ENCODE measurements around the gene SMCHD1. TPM values are rescaled to one million over a fixed set of nuclear protein-coding genes. Genes with fewer than 3 reads are reported as not detected.
A peak's percentile ranks its signal among the peaks of the same experiment; 100 is the strongest.
"Not testable (repeated sequence)": the region's sequence is repeated elsewhere in the genome, so short reads cannot be mapped to it uniquely, and the experiment has no call there.

The SMCHD1 gene
- total RNA-seq, 1 experiment from 2014 or later: 84.4 TPM

DNA sequence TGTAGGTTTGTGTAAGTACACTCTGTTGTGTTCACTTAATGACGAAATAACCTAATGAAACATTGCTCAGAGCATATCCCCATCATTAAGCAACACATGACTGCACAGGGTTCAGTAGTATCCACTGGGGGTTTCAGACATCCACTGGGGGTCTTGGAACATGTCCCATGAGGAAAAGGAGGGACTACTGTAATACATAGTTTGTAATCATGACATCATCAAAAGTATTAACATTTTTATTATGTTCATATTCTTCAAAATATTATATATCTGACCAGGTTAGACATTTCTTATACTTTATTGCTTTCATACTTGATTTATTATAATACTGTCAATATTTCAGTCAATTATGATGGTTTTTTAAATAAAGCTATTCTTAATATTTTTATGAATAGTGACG is 136.9 kb downstream of the SMCHD1 start:
- no peak for DNase-seq (ENCODE audit: low read depth in 1 of 2, low spot score in 2 of 2)
- Histone ChIP-seq H3K9me3 (replicated peaks) (no peaks in the 10 kb centered on the region), H3K4me1 (replicated peaks) (no peaks in the 10 kb centered on the region), H3K27ac (no peak overlapping the region), H3K4me3 (no peak overlapping the region), H3K36me3 (peaks cover 57% of the 10 kb centered on the region), H3K27me3 (replicated peaks) (no peaks in the 10 kb centered on the region)

- Histone ChIP-seq H3K4me1 (replicated peaks) (no peaks in the 10 kb centered on the region), H3K4me3 (no peak overlapping the region), H3K27me3 (replicated peaks) (no peaks in the 10 kb centered on the region), H3K9me3 (replicated peaks) (no peaks in the 10 kb centered on the region), H3K27ac (no peak overlapping the region), H3K36me3 (peaks cover 63% of the 10 kb centered on the region)
- DNase-seq (ENCODE audit: low read depth in 1 of 2, low spot score in 2 of 2): no peak
These were observed 138.6 kb downstream of the SMCHD1 start for GRCh38 chr18:2794159-2794558.

GRCh38 chr18:2797951-2798350 is 142.4 kb downstream of the SMCHD1 start:
- Histone ChIP-seq H3K36me3 (peaks cover 62% of the 10 kb centered on the region), H3K27me3 (replicated peaks) (no peaks in the 10 kb centered on the region), H3K9me3 (replicated peaks) (no peaks in the 10 kb centered on the region), H3K4me1 (replicated peaks) (no peaks in the 10 kb centered on the region), H3K4me3 (no peak overlapping the region), H3K27ac (no peak overlapping the region)
- DNase-seq (ENCODE audit: low read depth in 1 of 2, low spot score in 2 of 2): no peak

- Histone ChIP-seq H3K27ac (no peak overlapping the region), H3K4me1 (replicated peaks) (no peaks in the 10 kb centered on the region), H3K27me3 (replicated peaks) (no peaks in the 10 kb centered on the region), H3K36me3 (peaks cover 67% of the 10 kb centered on the region), H3K9me3 (replicated peaks) (no peaks in the 10 kb centered on the region), H3K4me3 (no peak overlapping the region)
- DNase-seq (ENCODE audit: low read depth in 1 of 2, low spot score in 2 of 2): no peak
These were observed 143.8 kb downstream of the SMCHD1 start for GRCh38 chr18:2799369-2799768.

GRCh38 chr18:2805970-2806943 is 150.7 kb downstream of the SMCHD1 start:
- H3K27me3 ChIP-seq (replicated peaks): no peaks in the 10 kb centered on the region
- H3K4me1 ChIP-seq (replicated peaks): peaks cover 14% of the 10 kb centered on the region
- no peak overlapping the region for H3K4me3 ChIP-seq
- H3K36me3 ChIP-seq: peaks cover 15% of the 10 kb centered on the region
- DNase-seq (ENCODE audit: low read depth in 1 of 2, low spot score in 2 of 2): peak in 1 of 2 experiments; percentile 54
- no peak overlapping the region for H3K27ac ChIP-seq
- no peaks in the 10 kb centered on the region for H3K9me3 ChIP-seq (replicated peaks)

DNA sequence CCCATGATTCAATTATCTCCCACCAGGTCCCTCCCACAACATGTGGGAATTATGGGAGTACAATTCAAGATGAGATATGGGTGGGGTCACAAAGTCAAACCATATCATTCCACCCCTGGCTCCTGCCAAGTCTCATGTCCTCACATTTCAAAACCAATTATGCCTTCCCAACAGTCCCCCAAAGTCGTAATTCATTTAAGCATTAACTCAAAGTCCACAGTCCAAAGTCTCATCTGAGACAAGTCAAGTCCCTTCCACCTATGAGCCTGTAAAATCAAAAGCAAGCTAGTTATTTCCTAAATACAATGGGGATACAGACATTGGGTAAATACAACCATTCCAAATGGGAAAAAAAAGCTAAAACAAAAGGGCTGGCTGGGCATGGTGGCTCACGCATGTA is 153.1 kb downstream of the SMCHD1 start:
- not testable (repeated sequence) for DNase-seq (ENCODE audit: low read depth in 1 of 2, low spot score in 2 of 2); H3K36me3 ChIP-seq; H3K9me3 ChIP-seq (replicated peaks); H3K27me3 ChIP-seq (replicated peaks); H3K4me3 ChIP-seq; H3K27ac ChIP-seq
- H3K4me1 ChIP-seq (replicated peaks): peaks cover 14% of the 10 kb centered on the region

DNA sequence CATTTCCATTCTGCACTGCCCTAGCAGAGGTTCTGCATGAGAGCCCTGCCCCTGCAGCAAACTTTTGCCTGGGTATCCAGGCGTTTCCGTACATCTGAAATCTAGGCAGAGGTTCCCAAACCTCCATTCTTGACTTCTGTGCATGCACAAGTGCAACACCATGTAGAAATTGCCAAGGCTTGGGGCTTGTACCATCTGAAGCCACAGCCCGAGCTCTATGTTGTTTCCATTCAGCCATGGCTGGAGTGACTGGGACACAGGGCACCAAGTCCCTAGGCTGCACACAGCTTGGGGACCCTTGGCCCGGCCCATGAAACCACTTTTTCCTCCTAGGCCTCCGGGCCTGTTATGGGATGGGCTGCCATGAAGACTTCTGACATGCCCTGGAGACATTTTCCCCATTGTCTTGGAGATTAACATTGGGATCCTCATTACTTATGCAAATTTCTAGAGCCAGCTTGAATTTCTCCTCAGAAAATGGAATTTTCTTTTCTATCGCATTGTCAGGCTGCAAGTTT is 154.2 kb downstream of the SMCHD1 start:
- not testable (repeated sequence) for H3K4me3 ChIP-seq; H3K9me3 ChIP-seq (replicated peaks); DNase-seq (ENCODE audit: low read depth in 1 of 2, low spot score in 2 of 2); H3K27me3 ChIP-seq (replicated peaks); H3K27ac ChIP-seq; H3K36me3 ChIP-seq
- peaks cover 14% of the 10 kb centered on the region for H3K4me1 ChIP-seq (replicated peaks)

DNA sequence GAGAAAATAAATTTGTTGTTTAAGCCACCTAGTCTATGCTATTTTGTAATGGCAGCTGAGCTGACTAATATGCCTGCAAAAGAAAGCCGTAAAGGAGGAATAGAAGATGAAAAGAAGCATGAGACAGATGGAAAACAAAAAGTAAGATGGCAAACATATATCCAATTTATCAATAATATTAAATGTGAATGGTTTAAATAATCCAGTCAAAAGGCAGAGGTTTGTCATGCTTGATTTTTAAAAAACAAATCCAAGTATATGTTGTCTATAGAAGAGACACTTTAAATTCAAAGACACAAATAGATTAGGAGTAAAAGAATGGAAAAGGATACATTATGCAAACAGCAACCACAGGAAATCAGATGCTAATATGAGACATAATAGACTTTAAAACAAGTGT is 155.9 kb downstream of the SMCHD1 start:
- Histone ChIP-seq H3K36me3 (no peaks in the 10 kb centered on the region), H3K27me3 (replicated peaks) (no peaks in the 10 kb centered on the region), H3K4me1 (replicated peaks) (peaks cover 2% of the 10 kb centered on the region), H3K9me3 (replicated peaks) (peaks cover 3% of the 10 kb centered on the region; the same call in 1 of the 2 replicates), H3K4me3 (no peak overlapping the region), H3K27ac (no peak overlapping the region)
- DNase-seq (ENCODE audit: low read depth in 1 of 2, low spot score in 2 of 2): no peak

- Histone ChIP-seq H3K4me3 (no peak overlapping the region), H3K27ac (no peak overlapping the region), H3K27me3 (replicated peaks) (no peaks in the 10 kb centered on the region), H3K4me1 (replicated peaks) (no peaks in the 10 kb centered on the region), H3K36me3 (no peaks in the 10 kb centered on the region), H3K9me3 (replicated peaks) (peaks cover 5% of the 10 kb centered on the region; the same call in 1 of the 2 replicates)
- DNase-seq (ENCODE audit: low read depth in 1 of 2, low spot score in 2 of 2): no peak
These were observed 159.4 kb downstream of the SMCHD1 start for GRCh38 chr18:2814928-2815327.

- DNase-seq (ENCODE audit: low read depth in 1 of 2, low spot score in 2 of 2): no peak
- H3K27me3 ChIP-seq (replicated peaks): no peaks in the 10 kb centered on the region
- H3K4me3 ChIP-seq: no peak overlapping the region
- no peaks in the 10 kb centered on the region for H3K36me3 ChIP-seq
- no peak overlapping the region for H3K27ac ChIP-seq
- H3K9me3 ChIP-seq (replicated peaks): peaks cover 5% of the 10 kb centered on the region; the same call in 1 of the 2 replicates
- no peaks in the 10 kb centered on the region for H3K4me1 ChIP-seq (replicated peaks)
These were observed 162.8 kb downstream of the SMCHD1 start for GRCh38 chr18:2818281-2818680.

GRCh38 chr18:2821695-2822094 is 166.2 kb downstream of the SMCHD1 start:
- 0 out of 2 replicates have a peak, but pooled peaks cover 2% of the 10 kb centered on the region for H3K9me3 ChIP-seq (replicated peaks)
- H3K27me3 ChIP-seq (replicated peaks): no peaks in the 10 kb centered on the region
- no peak overlapping the region for H3K4me3 ChIP-seq
- no peak for DNase-seq (ENCODE audit: low read depth in 1 of 2, low spot score in 2 of 2)
- no peaks in the 10 kb centered on the region for H3K4me1 ChIP-seq (replicated peaks)
- H3K36me3 ChIP-seq: no peaks in the 10 kb centered on the region
- H3K27ac ChIP-seq: no peak overlapping the region

DNA sequence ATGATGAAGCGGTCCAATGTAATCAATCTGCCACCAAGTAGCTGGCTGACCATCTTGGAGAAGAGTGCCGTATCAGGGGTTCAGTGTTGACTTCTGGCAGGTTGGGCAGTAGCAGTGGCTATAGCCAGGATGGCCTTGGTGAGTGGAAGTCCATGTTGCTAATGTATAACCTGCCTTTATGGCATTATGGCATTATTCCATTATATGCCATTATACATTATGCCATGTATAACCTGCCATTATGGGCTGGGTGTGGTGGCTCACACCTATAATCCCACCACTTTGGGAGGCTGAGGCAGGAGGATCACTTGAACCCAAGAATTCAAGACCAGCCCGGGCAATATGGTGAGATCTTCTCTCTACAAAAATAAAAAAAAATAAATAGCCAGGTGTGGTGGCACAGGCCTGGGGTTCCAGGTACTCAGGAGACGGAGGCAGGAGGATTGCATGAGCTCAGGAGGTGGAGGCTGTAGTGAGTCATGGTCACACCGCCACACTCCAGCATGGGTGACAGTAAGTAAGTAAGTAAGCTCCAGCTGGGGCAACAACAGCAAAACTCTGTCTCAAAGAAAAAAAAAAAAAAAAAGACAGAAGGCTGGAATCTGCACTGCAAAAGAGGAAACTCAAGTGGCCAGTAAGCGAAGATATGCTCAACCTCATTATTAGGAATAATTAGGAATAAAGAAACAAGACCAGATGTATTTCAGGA is 166.8 kb downstream of the SMCHD1 start:
- no peak overlapping the region for H3K4me3 ChIP-seq
- no peaks in the 10 kb centered on the region for H3K36me3 ChIP-seq
- no peaks in the 10 kb centered on the region for H3K4me1 ChIP-seq (replicated peaks)
- 0 out of 2 replicates have a peak, but pooled peaks cover 2% of the 10 kb centered on the region for H3K9me3 ChIP-seq (replicated peaks)
- H3K27me3 ChIP-seq (replicated peaks): no peaks in the 10 kb centered on the region
- no peak for DNase-seq (ENCODE audit: low read depth in 1 of 2, low spot score in 2 of 2)
- H3K27ac ChIP-seq: no peak overlapping the region

GRCh38 chr18:2823202-2823601 is 167.7 kb downstream of the SMCHD1 start:
- no peaks in the 10 kb centered on the region for H3K4me1 ChIP-seq (replicated peaks)
- H3K27me3 ChIP-seq (replicated peaks): no peaks in the 10 kb centered on the region
- no peak for DNase-seq (ENCODE audit: low read depth in 1 of 2, low spot score in 2 of 2)
- H3K9me3 ChIP-seq (replicated peaks): no peaks in the 10 kb centered on the region
- no peak overlapping the region for H3K4me3 ChIP-seq
- no peak overlapping the region for H3K27ac ChIP-seq
- H3K36me3 ChIP-seq: no peaks in the 10 kb centered on the region

- H3K4me1 ChIP-seq (replicated peaks): no peaks in the 10 kb centered on the region
- H3K27me3 ChIP-seq (replicated peaks): no peaks in the 10 kb centered on the region
- no peaks in the 10 kb centered on the region for H3K9me3 ChIP-seq (replicated peaks)
- H3K4me3 ChIP-seq: no peak overlapping the region
- no peaks in the 10 kb centered on the region for H3K36me3 ChIP-seq
- no peak for DNase-seq (ENCODE audit: low read depth in 1 of 2, low spot score in 2 of 2)
- no peak overlapping the region for H3K27ac ChIP-seq
These were observed 168.4 kb downstream of the SMCHD1 start for GRCh38 chr18:2823966-2824365.
